Endothelial cell of umbilical vein (primary cell): ENCODE measurements around the gene MAX. TPM values are rescaled to one million over a fixed set of nuclear protein-coding genes. Genes with fewer than 3 reads are reported as not detected.

Source experiments
- BruUV-seq: library from RNA; stranded (reverse); fragments of 400-500 nt; replicated peaks from 2 replicates; lab custom pipeline; 2021; lab: Mats Ljungman, UMichigan
- CTCF ChIA-PET: fragments of 300-600, 350-600 bp; sonication (Branson Sonifier 250); formaldehyde crosslinking; loops from one replicate; lab custom pipeline; 2021; ENCODE audit warnings: antibody characterized with exemption, inconsistent platforms; lab: Charles Lee
- POLR2A ChIA-PET: fragments of 300-600, 350-600 bp; sonication (Branson Sonifier 250); formaldehyde crosslinking; loops from one replicate; lab custom pipeline; 2021; ENCODE audit warnings: antibody characterized with exemption, inconsistent platforms; lab: Charles Lee
- DNase-seq: peaks from one replicate; pipeline ENCODE4 v3.0.0-alpha.2; 2011; ENCODE audit warnings: low read depth, low spot score
- FAIRE-seq: peaks from 2 replicates; lab custom pipeline; 2011; peaks lifted over from hg19 to GRCh38; lab: Jason Lieb, UNC
- H2AFZ ChIP-seq: 2 replicates; pipeline ENCODE4 v1.6.0; 2012; ENCODE audit warnings: low read depth, low read length, control low read depth, inconsistent platforms
- H3K27ac ChIP-seq: 2 replicates; pipeline ENCODE4 v1.5.1; 2011; ENCODE audit warnings: low read depth, mild to moderate bottlenecking, control low read depth, low read length, moderate library complexity; ENCODE audit not compliant: insufficient read depth
- H3K27me3 ChIP-seq, 2 experiments: 2 replicates each; pipeline versions ENCODE4 v1.6.0 to v1.6.1; 2011; ENCODE audit warnings: low read length in 2 of 2, mixed read lengths in 1 of 2; ENCODE audit not compliant: control insufficient read depth in 2 of 2, insufficient read depth in 2 of 2
- H3K36me3 ChIP-seq, 2 experiments: 2 replicates in 1 of 2; 3 replicates in 1 of 2; pipeline ENCODE4 v1.5.1; 2011; ENCODE audit warnings: low read length in 2 of 2, mild to moderate bottlenecking in 1 of 2, moderate library complexity in 1 of 2; ENCODE audit not compliant: control insufficient read depth in 2 of 2, insufficient read depth in 2 of 2; ENCODE audit errors: extremely low read depth in 1 of 2
- H3K4me1 ChIP-seq: 3 replicates; pipeline ENCODE4 v1.5.1; 2011; ENCODE audit warnings: mild to moderate bottlenecking, low read length; ENCODE audit not compliant: control insufficient read depth, insufficient read depth; ENCODE audit errors: extremely low read depth
- H3K4me2 ChIP-seq: 2 replicates; pipeline ENCODE4 v1.6.1; 2011; ENCODE audit warnings: low read length, control low read depth, mixed read lengths; ENCODE audit not compliant: insufficient read depth
- H3K4me3 ChIP-seq, 3 experiments: fragments of 200-600 bp in 1 of 3; sonication (generic), shearing (Covaris generic) in 1 of 3; replicated peaks in 1 of 3; 2 replicates each; pipeline ENCODE4 v1.5.1; 2011 to 2016; ENCODE audit warnings: control low read depth in 3 of 3, low read length in 3 of 3, mild to moderate bottlenecking in 2 of 3, inconsistent platforms in 1 of 3, low read depth in 1 of 3, moderate library complexity in 1 of 3; ENCODE audit not compliant: insufficient read depth in 1 of 3
- H3K79me2 ChIP-seq: 2 replicates; pipeline ENCODE4 v1.6.0; 2012; ENCODE audit warnings: low read length, inconsistent platforms; ENCODE audit not compliant: control insufficient read depth, insufficient read depth
- H3K9ac ChIP-seq: replicated peaks from 2 replicates; pipeline ENCODE3; 2011; ENCODE audit warnings: low read length, control low read depth; ENCODE audit not compliant: insufficient read depth; ENCODE audit errors: extremely low read depth
- H3K9me1 ChIP-seq: replicated peaks from 3 replicates; pipeline ENCODE4 v1.6.0; 2011; ENCODE audit warnings: mild to moderate bottlenecking, low read length; ENCODE audit not compliant: control insufficient read depth, insufficient read depth; ENCODE audit errors: extremely low read depth
- H3K9me3 ChIP-seq: replicated peaks from 2 replicates; pipeline ENCODE4 v1.5.1; 2012; ENCODE audit warnings: low read length, inconsistent platforms; ENCODE audit not compliant: control insufficient read depth, insufficient read depth
- H4K20me1 ChIP-seq: replicated peaks from 2 replicates; pipeline ENCODE3; 2011; ENCODE audit warnings: mild to moderate bottlenecking, low read length; ENCODE audit not compliant: control insufficient read depth, insufficient read depth; ENCODE audit errors: extremely low read depth
- CTCF ChIP-seq, 2 donors: IDR thresholded peaks; 1 replicate in 1 of 2; 2 replicates in 1 of 2; pipeline ENCODE4 v1.5.1; 2011; ENCODE audit warnings: low read length in 2 of 2, mild to moderate bottlenecking in 2 of 2, moderate library complexity in 2 of 2, control low read depth in 1 of 2, inconsistent platforms in 1 of 2, low read depth in 1 of 2; ENCODE audit not compliant: insufficient read depth in 1 of 2; ENCODE audit errors: extremely low read depth in 1 of 2
- EZH2 ChIP-seq: IDR thresholded peaks from 2 replicates; pipeline ENCODE4 v1.6.1; 2012; ENCODE audit warnings: borderline replicate concordance, low read depth, mild to moderate bottlenecking, moderate library complexity, low read length, inconsistent platforms; ENCODE audit not compliant: severe bottlenecking
- FOS ChIP-seq: IDR thresholded peaks from 2 replicates; pipeline ENCODE4 v1.6.1; 2011; ENCODE audit warnings: mild to moderate bottlenecking, low read length, moderate library complexity, borderline replicate concordance; ENCODE audit not compliant: insufficient read depth
- GATA2 ChIP-seq: IDR thresholded peaks from 2 replicates; pipeline ENCODE4 v1.7.0; 2011; ENCODE audit warnings: low read depth, mild to moderate bottlenecking, moderate library complexity, mixed read lengths, low read length; ENCODE audit not compliant: insufficient read length, insufficient read depth
- JUN ChIP-seq: IDR thresholded peaks from 2 replicates; pipeline ENCODE4 v1.6.1; 2011; ENCODE audit warnings: borderline replicate concordance, low read depth; ENCODE audit not compliant: insufficient read length, insufficient read depth
- MYC ChIP-seq: IDR thresholded peaks from one replicate; pipeline ENCODE4 v1.6.1; 2011; ENCODE audit warnings: mild to moderate bottlenecking, low read depth, low read length
- POLR2A ChIP-seq: IDR thresholded peaks from 2 replicates; pipeline ENCODE4 v1.6.1; 2012; ENCODE audit warnings: low read depth, mild to moderate bottlenecking, control low read depth, low read length
- POLR2AphosphoS5 ChIP-seq: IDR thresholded peaks from 2 replicates; pipeline ENCODE4 v1.6.1; 2012; ENCODE audit warnings: low read depth, mild to moderate bottlenecking, control low read depth, low read length, moderate library complexity; ENCODE audit not compliant: insufficient read depth
- dilution Hi-C: fragments of 300-500 bp; cut with MboI; formaldehyde crosslinking; loops from one replicate; pipeline ENCODE4 v1.15.0; 2019; ENCODE audit warnings: low sequenced_read_pairs; ENCODE audit not compliant: extremely low pct_ligation_motif_present
- intact Hi-C: fragments of 100-400 bp; cut with micrococcal nuclease; formaldehyde crosslinking; loops from one replicate; pipeline ENCODE4 v1.10.0; 2022
- polyA plus RNA-seq, 4 experiments: library from polyadenylated mRNA; depleted of rRNA in 3 of 4; stranded (reverse) in 3 of 4; unstranded in 1 of 4; fragments of >200 nt; gene quantifications; 2 replicates each; pipeline versions ENCODE4 v1.2.1 to v1.2.3, GENCODE V29; 2011 to 2012; ENCODE audit warnings: missing spikeins in 1 of 4
- total RNA-seq: library from RNA; stranded (reverse); gene quantifications from 2 replicates; pipeline ENCODE4 v1.2.3, GENCODE V29; 2021
- TF ChIP-seq, protein P1 (sequence below): IDR thresholded peaks from 2 replicates; pipeline ENCODE4 v1.6.1; 2011; ENCODE audit not compliant: insufficient read depth, insufficient read length

MAX gene
- total and polyA plus RNA-seq, 2 donors (not counting 3 experiments of a cell fraction or from before 2014, with no cell fraction given), result 70.1 to 79.5 TPM

DNA sequence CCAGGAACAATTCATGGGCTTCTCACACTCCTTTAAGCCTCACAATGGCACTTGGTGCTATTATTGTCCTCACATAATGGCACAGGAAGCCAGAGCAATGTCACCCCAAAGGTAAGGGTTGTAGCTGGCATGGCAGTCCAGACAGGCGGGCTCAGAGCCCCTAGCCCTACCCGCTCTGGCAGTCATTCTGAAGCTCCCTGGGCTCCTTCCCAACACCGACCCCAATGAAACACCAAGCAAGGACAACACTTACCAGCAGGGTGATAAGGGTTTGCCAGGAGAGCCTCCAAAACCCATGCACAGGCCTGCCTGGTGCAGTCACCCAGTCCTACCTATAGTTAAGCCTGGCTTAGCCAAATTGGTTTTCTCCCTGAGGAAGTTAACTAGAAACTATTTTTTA, 30.8 kb downstream of the MAX start:
- ChIA-PET POLR2A (no interaction called here), CTCF (no interaction called here)
- no peak overlapping the region for H3K9ac ChIP-seq
- H4K20me1 ChIP-seq, result no peaks in the 10 kb centered on the region
- no peak for FAIRE-seq
- H3K4me1 ChIP-seq, result peaks cover 19% of the 10 kb centered on the region
- H3K79me2 ChIP-seq, result no peaks in the 10 kb centered on the region
- no TSS peak for BruUV-seq
- H3K36me3 ChIP-seq, result peaks cover 3 to 17% of the 10 kb centered on the region in 2 experiments
- H3K27me3 ChIP-seq, result no peaks in the 10 kb centered on the region
- dilution Hi-C loops (no loop called here), intact Hi-C loops (no loop called here)
- no peak for DNase-seq
- H2AFZ ChIP-seq, result no peak overlapping the region
- no peaks in the 10 kb centered on the region for H3K9me3 ChIP-seq
- no peaks in the 10 kb centered on the region for H3K9me1 ChIP-seq
- no peak overlapping the region for H3K27ac ChIP-seq
- H3K4me2 ChIP-seq, result no peak overlapping the region
- no peak for TF ChIP-seq POLR2AphosphoS5
- no peak for TF ChIP-seq FOS
- no peak overlapping the region for H3K4me3 ChIP-seq

- H3K27me3 ChIP-seq, result no peaks in the 10 kb centered on the region
- no TSS peak for BruUV-seq
- peaks cover 19% of the 10 kb centered on the region for H3K4me1 ChIP-seq
- dilution Hi-C loops, result no loop called here
- no peaks in the 10 kb centered on the region for H3K79me2 ChIP-seq
- H3K4me2 ChIP-seq, result no peak overlapping the region
- no peak overlapping the region for H3K4me3 ChIP-seq
- ChIA-PET POLR2A (no interaction called here), CTCF (no interaction called here)
- no peaks in the 10 kb centered on the region for H4K20me1 ChIP-seq
- H3K36me3 ChIP-seq, result peaks cover 0 to 18% of the 10 kb centered on the region in 2 experiments
- no peak for DNase-seq
- no peaks in the 10 kb centered on the region for H3K9me3 ChIP-seq
- H3K9ac ChIP-seq, result no peak overlapping the region
- H3K27ac ChIP-seq, result no peak overlapping the region
- no peaks in the 10 kb centered on the region for H3K9me1 ChIP-seq
- TF ChIP-seq GATA2 (no peak), MYC (no peak), EZH2 (no peak), FOS (no peak), JUN (no peak), POLR2AphosphoS5 (no peak), CTCF (IDR thresholded peaks at IDR 0.05; ENCODE audit: extremely low read depth in 1 of 2, insufficient read depth in 1 of 2, low read depth in 1 of 2, low read length in 2 of 2) (no peak), POLR2A (no peak)
- TF ChIP-seq, protein P1, sequence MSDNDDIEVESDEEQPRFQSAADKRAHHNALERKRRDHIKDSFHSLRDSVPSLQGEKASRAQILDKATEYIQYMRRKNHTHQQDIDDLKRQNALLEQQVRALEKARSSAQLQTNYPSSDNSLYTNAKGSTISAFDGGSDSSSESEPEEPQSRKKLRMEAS, result no peak
- no peak overlapping the region for H2AFZ ChIP-seq
- no peak for FAIRE-seq
- intact Hi-C loops, result no loop called here
These were observed 31.8 kb downstream of the MAX start for GRCh38 chr14:65070471-65070976.
